Activated CD4-positive, alpha-beta T cell treated with anti-CD3 and anti-CD28 coated beads for 4 hours (primary cell): Measurements from ENCODE around the gene VWA7.

Source experiments
- DNase-seq, 2 donors: peaks; one replicate each; pipeline ENCODE4 v3.0.0-alpha.2; 2020

Gene VWA7

GRCh38 chr6:31727717-31728671, 49.1 kb downstream of the VWA7 start:
- DNase-seq = no peak

- peak in 1 of 2 donors; percentile 11 for DNase-seq
These were observed 50.0 kb downstream of the VWA7 start for GRCh38 chr6:31727034-31727716.

GRCh38 chr6:31725502-31726350, 51.4 kb downstream of the VWA7 start:
- no peak for DNase-seq

- DNase-seq = no peak
These were observed 53.0 kb downstream of the VWA7 start for GRCh38 chr6:31723980-31724691.

- no peak for DNase-seq
These were observed 53.7 kb downstream of the VWA7 start, which contains the start of gene MPIG6B for GRCh38 chr6:31723245-31723979. TSS of gene MPIG6B (plus strand) at chr6:31723373. CDS start at chr6:31723384, 11 bp downstream.

GRCh38 chr6:31722173-31722572, 55.0 kb downstream of the VWA7 start:
- DNase-seq = no peak

GRCh38 chr6:31721351-31722020, 55.6 kb downstream of the VWA7 start, which contains the start of gene LY6G6C:
TSS of gene LY6G6C (minus strand) at chr6:31721746. CDS start at chr6:31721679, 67 bp downstream.
- no peak for DNase-seq

- DNase-seq = no peak
These were observed 56.8 kb downstream of the VWA7 start for GRCh38 chr6:31720196-31720770.

GRCh38 chr6:31719001-31719400, 58.1 kb downstream of the VWA7 start:
- no peak for DNase-seq

- DNase-seq = no peak
These were observed 58.9 kb downstream of the VWA7 start for GRCh38 chr6:31718265-31718664.

- no peak for DNase-seq
These were observed 59.5 kb downstream of the VWA7 start for GRCh38 chr6:31717499-31718222.
